Measurements from ENCODE around the gene LYPLAL1. TPM values are rescaled to one million over a fixed set of nuclear protein-coding genes. Genes with fewer than 3 reads are reported as not detected.

Gene LYPLAL1
- total and polyA plus RNA-seq, 8 donors, result 3.6 to 48.1 (median 12.7) TPM

DNA sequence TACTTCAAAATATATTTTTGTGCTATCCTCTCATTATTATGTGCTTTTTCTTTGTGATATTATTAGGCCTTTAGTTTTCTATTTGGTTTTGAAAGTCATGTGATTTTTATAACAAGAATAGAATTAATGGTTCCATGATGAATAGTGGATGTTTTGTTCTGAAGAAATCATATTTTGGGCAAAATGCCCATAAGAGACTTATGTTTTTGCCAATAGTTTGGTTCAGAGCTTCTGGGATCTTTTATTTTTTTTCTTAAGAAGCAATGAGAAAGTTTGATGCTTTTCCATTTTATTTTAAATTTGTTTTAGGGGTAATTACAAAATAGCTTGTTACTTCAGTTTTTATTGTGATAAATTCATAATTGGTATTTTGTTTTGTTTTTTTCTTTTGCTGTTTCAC, 49.8 kb downstream of the LYPLAL1 start:
- TF ChIP-seq EP300 (IDR thresholded peaks at IDR 0.05) (no peak), POLR2A (IDR thresholded peaks at IDR 0.05) (no peak), POLR2AphosphoS5 (IDR thresholded peaks at IDR 0.05) (no peak)
- TF ChIP-seq, protein P1, sequence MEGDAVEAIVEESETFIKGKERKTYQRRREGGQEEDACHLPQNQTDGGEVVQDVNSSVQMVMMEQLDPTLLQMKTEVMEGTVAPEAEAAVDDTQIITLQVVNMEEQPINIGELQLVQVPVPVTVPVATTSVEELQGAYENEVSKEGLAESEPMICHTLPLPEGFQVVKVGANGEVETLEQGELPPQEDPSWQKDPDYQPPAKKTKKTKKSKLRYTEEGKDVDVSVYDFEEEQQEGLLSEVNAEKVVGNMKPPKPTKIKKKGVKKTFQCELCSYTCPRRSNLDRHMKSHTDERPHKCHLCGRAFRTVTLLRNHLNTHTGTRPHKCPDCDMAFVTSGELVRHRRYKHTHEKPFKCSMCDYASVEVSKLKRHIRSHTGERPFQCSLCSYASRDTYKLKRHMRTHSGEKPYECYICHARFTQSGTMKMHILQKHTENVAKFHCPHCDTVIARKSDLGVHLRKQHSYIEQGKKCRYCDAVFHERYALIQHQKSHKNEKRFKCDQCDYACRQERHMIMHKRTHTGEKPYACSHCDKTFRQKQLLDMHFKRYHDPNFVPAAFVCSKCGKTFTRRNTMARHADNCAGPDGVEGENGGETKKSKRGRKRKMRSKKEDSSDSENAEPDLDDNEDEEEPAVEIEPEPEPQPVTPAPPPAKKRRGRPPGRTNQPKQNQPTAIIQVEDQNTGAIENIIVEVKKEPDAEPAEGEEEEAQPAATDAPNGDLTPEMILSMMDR (IDR thresholded peaks at IDR 0.05), result no peak
- H3K27ac ChIP-seq, result no peak overlapping the region
- H3K36me3 ChIP-seq, result peaks cover 0 to 12% (median 7%) of the 10 kb centered on the region in 4 donors
- H3K4me1 ChIP-seq, result no peaks in the 10 kb centered on the region
- H3K4me3 ChIP-seq, result no peak overlapping the region
- no peaks in the 10 kb centered on the region for H3K9me3 ChIP-seq
- DNase-seq, result no peak
- intact Hi-C loops (cut with DNase I; ENCODE audit: low total_unique reads), result no loop called here
- H3K27me3 ChIP-seq, result no peaks in the 10 kb centered on the region

DNA sequence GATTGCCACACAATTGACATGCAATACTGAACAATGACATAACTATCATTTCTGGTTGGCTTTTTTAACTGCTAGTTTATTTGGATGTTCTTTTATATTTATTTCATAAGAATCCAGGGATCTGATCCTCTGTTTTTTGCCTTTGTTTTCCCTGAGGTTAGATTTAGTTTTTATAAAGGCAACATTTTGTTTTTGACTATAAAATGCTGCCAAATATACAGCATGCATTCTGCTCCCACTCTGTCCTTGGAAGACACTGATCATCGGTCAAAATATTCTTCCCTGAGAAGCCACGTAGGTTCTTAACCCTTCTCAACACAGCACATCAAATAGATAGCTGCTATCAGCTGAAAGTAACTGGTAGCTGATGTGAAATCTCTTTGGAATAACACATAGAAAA, 52.5 kb downstream of the LYPLAL1 start:
- no peak overlapping the region for H3K27ac ChIP-seq
- no peak overlapping the region for H3K4me3 ChIP-seq
- peaks cover 0 to 18% (median 5%) of the 10 kb centered on the region in 4 donors for H3K36me3 ChIP-seq
- H3K4me1 ChIP-seq, result no peaks in the 10 kb centered on the region
- no peaks in the 10 kb centered on the region for H3K9me3 ChIP-seq
- DNase-seq, result no peak
- H3K27me3 ChIP-seq, result no peaks in the 10 kb centered on the region
- intact Hi-C loops (cut with DNase I; ENCODE audit: low total_unique reads), result no loop called here
- 77 to 95% (median 86%) methylated on average over 2 of the region's 2 CpGs for WGBS, 5 donors
- no peak for TF ChIP-seq POLR2AphosphoS5 (IDR thresholded peaks at IDR 0.05)
- TF ChIP-seq EP300 (IDR thresholded peaks at IDR 0.05), result no peak

DNA sequence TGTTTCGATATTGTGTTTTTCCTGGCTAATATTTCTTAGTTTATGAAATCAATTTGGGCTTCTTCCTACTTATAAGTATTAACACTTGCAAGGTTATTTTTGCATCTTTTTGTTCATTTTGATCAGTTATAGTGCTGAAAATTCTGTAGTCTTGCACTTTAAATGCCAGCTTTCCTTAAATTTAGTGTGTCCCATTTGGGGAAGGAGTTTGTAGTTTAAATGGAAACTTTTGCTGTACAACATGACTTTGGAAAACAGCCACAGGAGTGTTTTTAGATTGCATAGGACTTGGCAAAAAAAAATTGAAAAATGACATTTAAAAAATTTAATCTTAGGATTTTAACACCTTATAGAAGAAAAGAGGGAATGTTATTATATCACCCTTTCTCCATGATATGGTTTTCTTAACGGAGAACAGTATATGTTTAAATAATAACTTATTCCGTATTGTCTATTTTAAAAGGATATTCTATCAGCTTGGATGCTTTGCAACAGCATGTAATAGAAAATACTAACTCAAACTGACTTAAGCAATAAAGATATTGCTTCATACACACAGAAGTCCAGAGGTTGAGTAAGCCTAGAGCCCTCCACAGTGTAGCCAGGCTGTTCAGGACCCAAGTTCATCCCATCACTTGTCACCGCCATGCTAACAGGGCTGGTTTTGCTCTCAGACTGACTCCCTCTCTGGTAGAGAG, 53.8 kb downstream of the LYPLAL1 start:
- no peaks in the 10 kb centered on the region for H3K9me3 ChIP-seq
- TF ChIP-seq EP300 (IDR thresholded peaks at IDR 0.05), result no peak
- TF ChIP-seq, protein P1 (IDR thresholded peaks at IDR 0.05), result no peak
- no peak for TF ChIP-seq POLR2A (IDR thresholded peaks at IDR 0.05)
- TF ChIP-seq POLR2AphosphoS5 (IDR thresholded peaks at IDR 0.05), result no peak

DNA sequence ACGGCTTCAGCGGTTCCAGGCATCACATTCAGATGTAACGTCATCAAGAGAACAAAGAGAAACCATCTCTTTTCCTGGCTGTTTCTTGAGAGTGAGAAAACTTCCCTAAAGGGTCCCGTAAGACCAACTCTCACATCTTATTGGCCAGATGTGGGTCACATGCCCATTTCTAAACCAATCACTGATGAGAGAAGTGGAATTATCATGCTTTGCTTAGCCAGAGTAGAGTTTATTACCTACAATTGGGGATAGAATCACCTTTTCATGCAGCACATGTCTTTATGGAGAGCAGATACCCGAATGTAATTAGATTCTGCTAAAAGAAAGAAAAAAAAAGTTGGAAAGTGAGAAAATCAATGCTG, 54.4 kb downstream of the LYPLAL1 start:
- 95 to 98% (median 98%) methylated on average over 5 of the region's 5 CpGs for WGBS, 5 donors
- intact Hi-C loops (cut with DNase I; ENCODE audit: low total_unique reads), result no loop called here

More for the DNA sequence above, 53.8 kb downstream of the LYPLAL1 start:
- no peak for DNase-seq
- Histone ChIP-seq H3K27me3 (no peaks in the 10 kb centered on the region), H3K4me1 (no peaks in the 10 kb centered on the region), H3K4me3 (no peak overlapping the region), H3K36me3 (peaks cover 0 to 18% (median 5%) of the 10 kb centered on the region in 4 donors), H3K27ac (no peak overlapping the region)
- WGBS, 5 donors, result 67 to 95% (median 70%) methylated on average over 4 of the region's 4 CpGs
- intact Hi-C loops (cut with DNase I; ENCODE audit: low total_unique reads), result no loop called here

More for the DNA sequence above, 54.4 kb downstream of the LYPLAL1 start:
- DNase-seq, result no peak
- Histone ChIP-seq H3K4me1 (no peaks in the 10 kb centered on the region), H3K36me3 (peaks cover 0 to 18% (median 5%) of the 10 kb centered on the region in 4 donors), H3K27ac (no peak overlapping the region), H3K27me3 (no peaks in the 10 kb centered on the region), H3K4me3 (no peak overlapping the region), H3K9me3 (no peaks in the 10 kb centered on the region)
- TF ChIP-seq POLR2AphosphoS5 (IDR thresholded peaks at IDR 0.05), result no peak
- TF ChIP-seq, protein P1 (IDR thresholded peaks at IDR 0.05), result no peak
- TF ChIP-seq POLR2A (IDR thresholded peaks at IDR 0.05), result no peak
- TF ChIP-seq EP300 (IDR thresholded peaks at IDR 0.05), result no peak

Measured in stomach (tissue), 9 donors.